Measurements from ENCODE around the gene TATDN3. TPM values are rescaled to one million over a fixed set of nuclear protein-coding genes. Genes with fewer than 3 reads are reported as not detected.
A peak's percentile ranks its signal among the peaks of the same experiment; 100 is the strongest.
"Not testable (repeated sequence)": the region's sequence is repeated elsewhere in the genome, so short reads cannot be mapped to it uniquely, and the experiment has no call there.

The TATDN3 gene
- polyA plus RNA-seq, 1 donor from 2014 or later: 30.0 TPM

- no peak overlapping the region for H3K4me3 Mint-ChIP-seq
- no peak overlapping the region for H3K27ac Mint-ChIP-seq
- H3K27me3 Mint-ChIP-seq: peaks cover 2% of the 10 kb centered on the region
- peaks cover 4 to 15% (median 6%) of the 10 kb centered on the region in 3 donors for H3K4me1 Mint-ChIP-seq
- peaks cover 9% of the 10 kb centered on the region for H3K36me3 Mint-ChIP-seq
- H3K9me3 Mint-ChIP-seq: peaks cover 9 to 16% (median 13%) of the 10 kb centered on the region in 3 donors
Measured at GRCh38 chr1:212828395-212828794, 36.7 kb downstream of the TATDN3 start.

GRCh38 chr1:212833211-212834207, 41.8 kb downstream of the TATDN3 start:
- H3K27me3 Mint-ChIP-seq, H3K4me3 Mint-ChIP-seq, H3K9me3 Mint-ChIP-seq, H3K36me3 Mint-ChIP-seq, H3K27ac Mint-ChIP-seq: not testable (repeated sequence)
- H3K4me1 Mint-ChIP-seq: peaks cover 4 to 15% (median 7%) of the 10 kb centered on the region in 3 donors

- peaks cover 0 to 1% (median 0%) of the 10 kb centered on the region in 3 donors for H3K4me1 Mint-ChIP-seq
- no peak overlapping the region for H3K27ac Mint-ChIP-seq
Measured at GRCh38 chr1:212838145-212838544, 46.5 kb downstream of the TATDN3 start.

GRCh38 chr1:212844521-212844920, 52.8 kb downstream of the TATDN3 start:
- H3K4me3 Mint-ChIP-seq, H3K27me3 Mint-ChIP-seq, H3K27ac Mint-ChIP-seq, H3K4me1 Mint-ChIP-seq, H3K9me3 Mint-ChIP-seq, H3K36me3 Mint-ChIP-seq: not testable (repeated sequence)

More at GRCh38 chr1:212838145-212838544, 46.5 kb downstream of the TATDN3 start:
- Mint-ChIP-seq H3K36me3 (no peaks in the 10 kb centered on the region), H3K27me3 (no peaks in the 10 kb centered on the region), H3K9me3 (no peaks in the 10 kb centered on the region), H3K4me3 (no peak overlapping the region)

GRCh38 chr1:212847549-212847948, 55.9 kb downstream of the TATDN3 start, which contains the start of gene SPATA45:
Gene SPATA45, minus strand, starts transcription at chr1:212847649. Its CDS starts 11,500 bp downstream, at chr1:212836149.
- no peak within 1 kb of the TSS for H3K4me3 Mint-ChIP-seq
- no peaks in the 10 kb centered on the region for H3K27me3 Mint-ChIP-seq
- H3K9me3 Mint-ChIP-seq: no peaks in the 10 kb centered on the region
- H3K36me3 Mint-ChIP-seq: peaks cover 3% of the 10 kb centered on the region
- no peaks in the 10 kb centered on the region for H3K4me1 Mint-ChIP-seq
- no peak within 1 kb of the TSS for H3K27ac Mint-ChIP-seq

GRCh38 chr1:212852105-212852688, 60.5 kb downstream of the TATDN3 start:
- H3K36me3 Mint-ChIP-seq: peaks cover 6% of the 10 kb centered on the region

GRCh38 chr1:212853658-212854057, 62.0 kb downstream of the TATDN3 start:
- Mint-ChIP-seq H3K4me3 (peak overlapping the region in 1 of 4 donors; percentile 66), H3K9me3 (no peaks in the 10 kb centered on the region), H3K4me1 (peaks cover 6 to 14% (median 6%) of the 10 kb centered on the region in 3 donors), H3K36me3 (peaks cover 8% of the 10 kb centered on the region), H3K27me3 (no peaks in the 10 kb centered on the region), H3K27ac (no peak overlapping the region)

More at GRCh38 chr1:212852105-212852688, 60.5 kb downstream of the TATDN3 start:
- no peak overlapping the region for H3K4me3 Mint-ChIP-seq
- no peaks in the 10 kb centered on the region for H3K27me3 Mint-ChIP-seq
- peaks cover 0 to 6% (median 6%) of the 10 kb centered on the region in 3 donors for H3K4me1 Mint-ChIP-seq
- H3K9me3 Mint-ChIP-seq: no peaks in the 10 kb centered on the region
- no peak overlapping the region for H3K27ac Mint-ChIP-seq

- Mint-ChIP-seq H3K4me1 (peaks cover 12 to 16% (median 14%) of the 10 kb centered on the region in 3 donors), H3K4me3 (peak overlapping the region in 3 of 4 donors; percentile 14 to 91 (median 71)), H3K27ac (no peak overlapping the region), H3K27me3 (no peaks in the 10 kb centered on the region), H3K36me3 (peaks cover 8% of the 10 kb centered on the region), H3K9me3 (no peaks in the 10 kb centered on the region)
Measured at GRCh38 chr1:212856755-212857154, 65.1 kb downstream of the TATDN3 start.

- Mint-ChIP-seq H3K4me1 (peaks cover 14 to 20% (median 16%) of the 10 kb centered on the region in 3 donors), H3K9me3 (no peaks in the 10 kb centered on the region), H3K4me3 (peak within 1 kb of the TSS; percentile 71 to 98 (median 94)), H3K27me3 (no peaks in the 10 kb centered on the region), H3K36me3 (peaks cover 9% of the 10 kb centered on the region), H3K27ac (peak within 1 kb of the TSS; percentile 86 to 98 (median 95))
Measured at GRCh38 chr1:212857992-212858460, 66.3 kb downstream of the TATDN3 start, which contains the start of gene FLVCR1. Gene FLVCR1, plus strand, starts transcription at chr1:212858275. Its CDS starts 178 bp downstream, at chr1:212858453.

GRCh38 chr1:212858461-212859265, 67.0 kb downstream of the TATDN3 start:
- H3K9me3 Mint-ChIP-seq: no peaks in the 10 kb centered on the region
- peak overlapping the region; percentile 86 to 98 (median 95) for H3K27ac Mint-ChIP-seq
- H3K36me3 Mint-ChIP-seq: peaks cover 9% of the 10 kb centered on the region
- peaks cover 16 to 20% (median 18%) of the 10 kb centered on the region in 3 donors for H3K4me1 Mint-ChIP-seq
- H3K4me3 Mint-ChIP-seq: peak overlapping the region in 3 of 4 donors; percentile 91 to 98 (median 96)
- no peaks in the 10 kb centered on the region for H3K27me3 Mint-ChIP-seq

GRCh38 chr1:212860713-212861581, 69.3 kb downstream of the TATDN3 start:
- Mint-ChIP-seq H3K36me3 (peaks cover 9% of the 10 kb centered on the region), H3K27ac (no peak overlapping the region), H3K27me3 (no peaks in the 10 kb centered on the region), H3K9me3 (no peaks in the 10 kb centered on the region), H3K4me3 (no peak overlapping the region), H3K4me1 (peaks cover 15 to 24% (median 21%) of the 10 kb centered on the region in 3 donors)

GRCh38 chr1:212862111-212862690, 70.5 kb downstream of the TATDN3 start:
- no peaks in the 10 kb centered on the region for H3K9me3 Mint-ChIP-seq
- no peaks in the 10 kb centered on the region for H3K27me3 Mint-ChIP-seq
- peaks cover 9% of the 10 kb centered on the region for H3K36me3 Mint-ChIP-seq
- H3K27ac Mint-ChIP-seq: no peak overlapping the region
- no peak overlapping the region for H3K4me3 Mint-ChIP-seq
- H3K4me1 Mint-ChIP-seq: peaks cover 14 to 24% (median 16%) of the 10 kb centered on the region in 3 donors

- not testable (repeated sequence) for H3K27ac Mint-ChIP-seq, H3K4me3 Mint-ChIP-seq
Measured at GRCh38 chr1:212863345-212863744, 71.7 kb downstream of the TATDN3 start.

More at GRCh38 chr1:212863345-212863744, 71.7 kb downstream of the TATDN3 start:
- H3K36me3 Mint-ChIP-seq, H3K27me3 Mint-ChIP-seq, H3K9me3 Mint-ChIP-seq: not testable (repeated sequence)
- peaks cover 6 to 17% (median 16%) of the 10 kb centered on the region in 3 donors for H3K4me1 Mint-ChIP-seq

Measured in IgD-negative memory B cell (primary cell).